ENCODE results near the gene HCCS. TPM values are rescaled to one million over a fixed set of nuclear protein-coding genes. Genes with fewer than 3 reads are reported as not detected.

The HCCS gene
- total RNA-seq, 1 experiment from 2014 or later, result 28.2 TPM

DNA sequence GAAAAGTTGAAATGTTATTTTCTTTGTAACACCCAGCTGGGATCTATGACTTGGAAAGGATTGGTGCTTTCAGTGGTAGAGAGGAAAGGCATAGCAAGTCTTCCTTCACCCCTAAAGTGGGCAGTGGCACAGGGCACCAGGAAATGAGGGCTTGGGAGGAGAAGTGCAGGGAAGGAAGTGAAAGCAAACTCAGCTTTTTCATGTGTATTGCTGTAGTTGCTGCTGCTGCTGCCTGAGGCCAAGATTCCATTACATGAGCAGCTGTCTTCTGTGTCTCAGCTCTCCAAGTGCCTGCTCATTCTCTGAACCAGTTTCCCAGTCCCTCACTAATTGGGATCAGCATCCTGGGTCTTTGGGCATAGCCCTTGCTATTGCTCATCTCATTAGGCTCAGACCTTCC lies 2.6 kb downstream of the HCCS start:
- H2AFZ ChIP-seq (ENCODE audit: low read depth, low read length, poor library complexity, severe bottlenecking), result no peak overlapping the region
- H4K20me1 ChIP-seq (ENCODE audit: insufficient read depth), result no peaks in the 10 kb centered on the region
- CTCF ChIA-PET, result no interaction called here
- peaks cover 44% of the 10 kb centered on the region for H3K79me2 ChIP-seq (ENCODE audit: insufficient read depth, low read length)
- no peaks in the 10 kb centered on the region for H3K9me2 ChIP-seq (ENCODE audit: insufficient read depth)
- BruUV-seq (replicated peaks), result no TSS peak
- no peak overlapping the region for H3K27ac ChIP-seq (ENCODE audit: low read depth, low read length)
- TF ChIP-seq ELF1 (IDR thresholded peaks at IDR 0.05; ENCODE audit: borderline replicate concordance, low read depth) (no peak), FOSL1 (IDR thresholded peaks at IDR 0.05; ENCODE audit: low read depth) (no peak), TCF7L2 (IDR thresholded peaks at IDR 0.05; ENCODE audit: borderline replicate concordance, extremely low read depth, insufficient read depth, insufficient read length) (no peak), CEBPB (IDR thresholded peaks at IDR 0.05; ENCODE audit: low read depth) (no peak), POLR2AphosphoS5 (IDR thresholded peaks at IDR 0.05; ENCODE audit: low read depth, low read length) (no peak), YY1 (IDR thresholded peaks at IDR 0.05; ENCODE audit: extremely low read depth, insufficient replicate concordance, low read depth, low read length) (no peak), SIN3A (IDR thresholded peaks at IDR 0.05; ENCODE audit: low read depth) (no peak), REST (IDR thresholded peaks at IDR 0.05; ENCODE audit: low read depth) (no peak), ZFX (IDR thresholded peaks at IDR 0.05) (no peak), EZH2 (IDR thresholded peaks at IDR 0.05) (no peak), CBX3 (IDR thresholded peaks at IDR 0.05; ENCODE audit: low read depth) (no peak), ZNF274 (IDR thresholded peaks at IDR 0.05; ENCODE audit: low read depth, low read length) (no peak), EZH2phosphoT487 (IDR thresholded peaks at IDR 0.05; ENCODE audit: borderline replicate concordance) (no peak), JUND (IDR thresholded peaks at IDR 0.05) (no peak)
- TF ChIP-seq, protein P1, sequence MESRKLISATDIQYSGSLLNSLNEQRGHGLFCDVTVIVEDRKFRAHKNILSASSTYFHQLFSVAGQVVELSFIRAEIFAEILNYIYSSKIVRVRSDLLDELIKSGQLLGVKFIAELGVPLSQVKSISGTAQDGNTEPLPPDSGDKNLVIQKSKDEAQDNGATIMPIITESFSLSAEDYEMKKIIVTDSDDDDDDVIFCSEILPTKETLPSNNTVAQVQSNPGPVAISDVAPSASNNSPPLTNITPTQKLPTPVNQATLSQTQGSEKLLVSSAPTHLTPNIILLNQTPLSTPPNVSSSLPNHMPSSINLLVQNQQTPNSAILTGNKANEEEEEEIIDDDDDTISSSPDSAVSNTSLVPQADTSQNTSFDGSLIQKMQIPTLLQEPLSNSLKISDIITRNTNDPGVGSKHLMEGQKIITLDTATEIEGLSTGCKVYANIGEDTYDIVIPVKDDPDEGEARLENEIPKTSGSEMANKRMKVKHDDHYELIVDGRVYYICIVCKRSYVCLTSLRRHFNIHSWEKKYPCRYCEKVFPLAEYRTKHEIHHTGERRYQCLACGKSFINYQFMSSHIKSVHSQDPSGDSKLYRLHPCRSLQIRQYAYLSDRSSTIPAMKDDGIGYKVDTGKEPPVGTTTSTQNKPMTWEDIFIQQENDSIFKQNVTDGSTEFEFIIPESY (IDR thresholded peaks at IDR 0.05; ENCODE audit: extremely low read depth, insufficient replicate concordance, low read length), result no peak
- TF ChIP-seq, protein P2, sequence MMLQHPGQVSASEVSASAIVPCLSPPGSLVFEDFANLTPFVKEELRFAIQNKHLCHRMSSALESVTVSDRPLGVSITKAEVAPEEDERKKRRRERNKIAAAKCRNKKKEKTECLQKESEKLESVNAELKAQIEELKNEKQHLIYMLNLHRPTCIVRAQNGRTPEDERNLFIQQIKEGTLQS (IDR thresholded peaks at IDR 0.05), result no peak
- H3K36me3 ChIP-seq (ENCODE audit: control insufficient read depth in 1 of 2, insufficient read depth in 2 of 2, low read length in 2 of 2), result peaks cover 32 to 40% of the 10 kb centered on the region in 2 experiments
- H3K27me3 ChIP-seq (ENCODE audit: insufficient read depth, low read length), result no peaks in the 10 kb centered on the region
- H3K9ac ChIP-seq (ENCODE audit: low read length), result no peak overlapping the region
- H3K4me2 ChIP-seq (ENCODE audit: low read length), result no peak overlapping the region
- no peaks in the 10 kb centered on the region for H3K9me3 ChIP-seq (ENCODE audit: control insufficient read depth in 1 of 2, insufficient read depth in 1 of 2, low read depth in 1 of 2, low read length in 2 of 2)
- POLR2A ChIA-PET, result no interaction called here
- intact Hi-C loops (cut with micrococcal nuclease), result no loop called here
- ATAC-seq (no peak), DNase-seq (ENCODE audit: low read depth, low spot score) (no peak)
- RAD21 ChIA-PET (ENCODE audit: low non-redundant PET in 1 of 2, low total read pairs in 2 of 2, uncharacterized antibody in 2 of 2, unreplicated experiment in 2 of 2), result no interaction called here
- H3K4me1 ChIP-seq (ENCODE audit: control insufficient read depth in 1 of 2, insufficient read depth in 2 of 2, low read length in 2 of 2), result peaks cover 2 to 13% of the 10 kb centered on the region in 2 experiments; a peak in 2 of 4 replicates
- H3K4me3 ChIP-seq (replicated peaks in 1 of 2; ENCODE audit: low read depth in 1 of 2, low read length in 2 of 2), result no peak overlapping the region
